ENCODE measurements around the gene TOMM20L. TPM values are rescaled to one million over a fixed set of nuclear protein-coding genes. Genes with fewer than 3 reads are reported as not detected.

The TOMM20L gene
- polyA plus RNA-seq, 1 donor from 2014 or later, result not detected

GRCh38 chr14:58395562-58395811, 243 bp upstream of the TOMM20L start:
- no peak overlapping the region for H3K27ac ChIP-seq (ENCODE audit: low read length)

GRCh38 chr14:58397156-58397555, 1.4 kb downstream of the TOMM20L start:
- Histone ChIP-seq H4K20me1 (ENCODE audit: insufficient read depth) (no peaks in the 10 kb centered on the region), H3K4me3 (ENCODE audit: low read length) (no peak overlapping the region), H3F3A (ENCODE audit: insufficient read depth, low read length, poor library complexity, severe bottlenecking) (no peaks in the 10 kb centered on the region), H3K9ac (ENCODE audit: low read length) (no peak overlapping the region), H3K9me2 (ENCODE audit: insufficient read depth, low read length) (no peaks in the 10 kb centered on the region), H2AFZ (ENCODE audit: low read depth, low read length) (no peak overlapping the region), H3K36me3 (ENCODE audit: insufficient read depth, low read length) (no peaks in the 10 kb centered on the region), H3K4me2 (ENCODE audit: low read length) (no peak overlapping the region), H3K79me2 (replicated peaks; ENCODE audit: insufficient read depth, low read length) (no peaks in the 10 kb centered on the region), H3K9me3 (ENCODE audit: low read length) (no peaks in the 10 kb centered on the region), H3K27me3 (ENCODE audit: insufficient read depth, low read depth, low read length) (no peaks in the 10 kb centered on the region), H3K27ac (ENCODE audit: low read length) (no peak overlapping the region)
- TF ChIP-seq EP300 (conservative IDR thresholded peaks at IDR 0.05; ENCODE audit: poor library complexity, severe bottlenecking) (no peak), MXI1 (conservative IDR thresholded peaks at IDR 0.05; ENCODE audit: poor library complexity, severe bottlenecking) (no peak), TAF1 (IDR thresholded peaks at IDR 0.05; ENCODE audit: low read depth) (no peak), SMC3 (conservative IDR thresholded peaks at IDR 0.05; ENCODE audit: poor library complexity) (no peak), RAD21 (conservative IDR thresholded peaks at IDR 0.05) (no peak), REST (IDR thresholded peaks at IDR 0.05; ENCODE audit: borderline replicate concordance) (no peak), EZH2 (IDR thresholded peaks at IDR 0.05; ENCODE audit: borderline replicate concordance, insufficient read depth, low read length, poor library complexity, severe bottlenecking) (no peak), CTCF (IDR thresholded peaks at IDR 0.05; ENCODE audit: poor library complexity, severe bottlenecking) (no peak), POLR2AphosphoS5 (IDR thresholded peaks at IDR 0.05) (no peak)

More at GRCh38 chr14:58395562-58395811, 243 bp upstream of the TOMM20L start:
- Histone ChIP-seq H3F3A (ENCODE audit: insufficient read depth, low read length, poor library complexity, severe bottlenecking) (no peaks in the 10 kb centered on the region), H3K4me3 (ENCODE audit: low read length) (peak overlapping the region; percentile 51), H3K4me2 (ENCODE audit: low read length) (no peak overlapping the region), H2AFZ (ENCODE audit: low read depth, low read length) (no peak overlapping the region), H4K20me1 (ENCODE audit: insufficient read depth) (no peaks in the 10 kb centered on the region), H3K79me2 (replicated peaks; ENCODE audit: insufficient read depth, low read length) (no peaks in the 10 kb centered on the region), H3K27me3 (ENCODE audit: insufficient read depth, low read depth, low read length) (no peaks in the 10 kb centered on the region), H3K9ac (ENCODE audit: low read length) (no peak overlapping the region), H3K9me2 (ENCODE audit: insufficient read depth, low read length) (no peaks in the 10 kb centered on the region), H3K9me3 (ENCODE audit: low read length) (no peaks in the 10 kb centered on the region), H3K36me3 (ENCODE audit: insufficient read depth, low read length) (no peaks in the 10 kb centered on the region)
- TF ChIP-seq CTCF (IDR thresholded peaks at IDR 0.05; ENCODE audit: poor library complexity, severe bottlenecking) (no peak), EP300 (conservative IDR thresholded peaks at IDR 0.05; ENCODE audit: poor library complexity, severe bottlenecking) (no peak), TAF1 (IDR thresholded peaks at IDR 0.05; ENCODE audit: low read depth) (no peak), MXI1 (conservative IDR thresholded peaks at IDR 0.05; ENCODE audit: poor library complexity, severe bottlenecking) (no peak), EZH2 (IDR thresholded peaks at IDR 0.05; ENCODE audit: borderline replicate concordance, insufficient read depth, low read length, poor library complexity, severe bottlenecking) (no peak)
